Pons (tissue), 1 donor: Measurements from ENCODE around the gene LGALS9C.
"Not testable (repeated sequence)": the region's sequence is repeated elsewhere in the genome, so short reads cannot be mapped to it uniquely, and the experiment has no call there.

Experiments
- DNase-seq: peaks from one replicate; pipeline ENCODE4 v3.0.0-alpha.2; 2016; ENCODE audit warnings: low spot score

The LGALS9C gene

DNA sequence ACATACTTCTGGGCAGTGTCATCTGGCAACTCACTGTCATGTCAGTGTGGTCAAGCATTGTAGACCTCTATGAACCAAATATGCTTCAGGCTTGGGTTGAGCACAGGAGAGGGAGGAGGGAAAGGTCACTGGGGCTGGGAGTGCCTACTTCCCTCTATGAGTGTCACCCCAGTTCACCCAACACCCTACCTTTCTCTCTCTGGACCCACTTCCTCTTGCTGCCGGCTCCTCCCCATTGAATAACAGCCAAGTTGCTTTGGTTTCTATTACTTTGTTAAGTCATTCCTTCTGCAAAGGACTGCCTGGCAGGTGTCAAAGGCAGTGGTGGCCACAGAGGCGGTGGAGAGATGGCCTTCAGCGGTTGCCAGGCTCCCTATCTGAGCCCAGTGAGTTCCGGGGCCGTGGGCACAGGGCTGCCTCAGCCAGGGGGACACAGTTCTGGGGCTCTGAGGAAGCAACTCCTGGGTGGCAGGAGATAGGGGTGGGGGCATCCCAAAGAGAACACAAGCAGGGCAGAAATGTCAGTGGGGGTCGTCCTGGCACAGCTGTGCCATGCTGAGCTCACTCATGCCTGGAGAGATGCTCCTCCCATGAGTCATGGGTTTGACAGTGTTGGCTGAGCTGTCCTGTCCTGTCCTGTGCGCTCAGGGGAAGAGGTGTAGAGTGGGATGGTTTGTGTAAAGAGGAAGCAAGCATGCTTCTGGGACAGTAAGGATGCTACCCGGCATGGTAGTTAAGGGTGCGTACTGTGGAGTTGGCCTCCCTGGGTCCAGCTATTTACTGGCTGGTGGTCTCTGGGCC lies at the start of gene LGALS9C:
Gene LGALS9C (plus strand): TSS at position 282 of the 801 bp plus-strand sequence. CDS start 66 bp downstream, at position 348.
- DNase-seq = not testable (repeated sequence)

DNA sequence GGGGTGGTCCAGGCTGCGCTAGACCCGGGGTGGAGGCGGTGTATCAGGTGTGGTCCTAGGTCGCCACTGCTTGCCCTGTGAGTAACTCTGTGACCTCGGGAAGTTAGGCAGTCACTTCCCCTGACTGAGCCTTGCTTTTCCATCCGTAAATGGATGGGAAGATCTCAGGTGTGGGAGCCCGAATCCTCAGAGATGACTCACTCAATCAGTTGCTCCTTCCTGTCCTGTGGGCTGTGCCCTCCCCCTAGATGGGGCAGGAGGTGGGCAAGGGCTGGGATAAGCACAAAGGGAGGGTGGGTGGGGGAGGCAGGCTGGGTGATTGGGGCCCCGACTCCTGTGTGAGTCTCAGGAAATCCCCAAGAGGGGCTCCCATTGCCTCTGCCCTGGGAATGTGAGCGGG lies 44.4 kb upstream of the LGALS9C start:
- DNase-seq = not testable (repeated sequence)

DNA sequence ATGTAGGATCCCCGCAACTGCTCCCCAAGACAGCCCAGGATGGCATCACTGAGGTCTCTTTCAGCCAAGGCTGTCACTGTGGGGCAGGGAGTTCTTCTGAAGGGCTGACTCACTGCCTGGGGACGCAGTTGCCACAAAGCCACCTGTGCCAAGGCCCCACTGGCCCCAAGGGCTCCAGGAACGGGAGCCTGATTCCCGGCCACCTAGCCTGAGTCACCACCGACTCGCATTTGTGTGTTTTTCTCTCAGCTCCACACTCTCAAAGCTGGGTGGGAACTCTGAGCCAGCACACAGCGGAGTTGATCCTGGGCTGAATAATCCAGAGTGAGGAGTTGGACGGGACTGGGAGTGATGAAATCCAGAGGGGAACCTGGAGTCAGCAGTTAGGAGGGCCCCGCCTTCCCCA lies 37.1 kb upstream of the LGALS9C start:
- DNase-seq = not testable (repeated sequence)

- not testable (repeated sequence) for DNase-seq
These were observed 34.5 kb upstream of the LGALS9C start for GRCh38 chr17:18442093-18442492.

GRCh38 chr17:18442532-18442931 lies 34.1 kb upstream of the LGALS9C start:
- not testable (repeated sequence) for DNase-seq

DNA sequence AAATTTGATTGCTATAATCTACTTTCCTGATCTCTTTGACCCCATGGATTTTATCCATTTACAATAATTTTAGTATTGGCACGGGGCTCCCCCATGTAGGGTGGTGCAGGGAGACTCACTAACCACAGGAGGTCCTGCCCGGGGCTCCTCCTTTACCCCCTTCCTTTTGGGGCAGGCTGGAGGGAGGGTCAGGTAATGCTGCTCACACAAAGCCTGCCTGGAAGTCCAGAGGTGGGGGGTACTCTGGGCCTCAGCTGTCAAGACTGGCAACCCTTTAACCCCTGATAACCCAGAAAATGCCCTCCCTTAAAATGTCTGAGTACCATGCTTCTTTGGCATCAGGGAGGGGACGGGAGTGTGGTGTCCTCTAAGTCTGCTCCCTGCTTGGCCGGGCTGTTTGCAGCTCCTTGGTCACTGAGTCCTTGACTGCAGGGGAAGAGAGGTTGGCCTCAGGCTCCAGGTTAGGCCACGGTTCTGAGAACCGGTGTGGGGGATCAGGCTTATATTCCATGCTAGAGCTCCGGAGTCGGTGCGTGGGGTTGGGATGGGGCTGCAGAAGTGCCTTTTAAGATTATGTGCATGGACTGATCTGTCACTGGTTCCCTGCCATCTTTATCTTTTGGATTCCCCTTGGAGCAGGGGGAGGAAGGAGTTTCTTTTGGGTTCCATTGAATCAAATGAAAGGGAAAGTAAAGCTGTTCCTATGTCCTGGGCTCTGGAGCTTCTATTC lies 28.9 kb upstream of the LGALS9C start:
- not testable (repeated sequence) for DNase-seq

- not testable (repeated sequence) for DNase-seq
These were observed 28.3 kb upstream of the LGALS9C start for GRCh38 chr17:18448311-18448710.

DNA sequence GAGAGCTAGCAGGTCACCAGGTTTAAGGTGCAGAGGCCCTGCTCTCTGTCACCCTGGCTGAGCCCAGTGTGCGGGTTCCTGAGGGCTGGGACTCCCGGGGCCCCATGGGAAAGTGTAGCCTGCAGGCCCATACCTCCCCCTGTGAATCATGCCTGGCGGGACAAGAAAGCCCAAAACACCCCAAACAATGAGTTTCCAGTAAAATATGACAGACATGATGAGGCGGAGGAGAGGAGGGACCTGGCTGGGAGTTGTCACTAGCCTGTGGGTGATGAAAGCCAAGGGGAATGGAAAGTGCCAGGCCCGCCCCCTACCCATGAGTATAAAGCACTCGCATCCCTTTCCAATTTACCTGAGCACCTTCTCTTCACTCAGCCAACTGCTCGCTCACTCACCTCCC lies 26.8 kb upstream of the LGALS9C start:
- DNase-seq = not testable (repeated sequence)

DNA sequence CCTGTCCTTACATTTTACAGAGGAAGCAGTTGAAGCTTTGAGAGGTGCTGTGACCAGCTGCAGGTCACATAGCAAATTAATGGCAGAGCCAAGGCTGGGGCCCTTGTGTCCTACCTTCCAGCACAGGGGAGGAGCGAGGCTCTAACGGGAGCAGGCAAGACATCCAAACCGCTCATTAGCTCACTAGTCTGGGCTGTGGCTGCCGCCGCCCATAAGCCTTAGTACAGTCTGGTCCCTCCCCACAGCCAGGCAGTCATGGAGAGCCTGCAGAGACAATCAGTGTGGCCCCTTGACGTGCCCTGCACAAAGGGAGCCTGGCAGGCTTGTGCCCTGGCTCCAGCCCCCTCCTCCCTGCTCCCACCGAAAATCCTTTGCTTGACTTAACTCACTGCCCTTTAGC lies 25.6 kb upstream of the LGALS9C start:
- DNase-seq = not testable (repeated sequence)

DNA sequence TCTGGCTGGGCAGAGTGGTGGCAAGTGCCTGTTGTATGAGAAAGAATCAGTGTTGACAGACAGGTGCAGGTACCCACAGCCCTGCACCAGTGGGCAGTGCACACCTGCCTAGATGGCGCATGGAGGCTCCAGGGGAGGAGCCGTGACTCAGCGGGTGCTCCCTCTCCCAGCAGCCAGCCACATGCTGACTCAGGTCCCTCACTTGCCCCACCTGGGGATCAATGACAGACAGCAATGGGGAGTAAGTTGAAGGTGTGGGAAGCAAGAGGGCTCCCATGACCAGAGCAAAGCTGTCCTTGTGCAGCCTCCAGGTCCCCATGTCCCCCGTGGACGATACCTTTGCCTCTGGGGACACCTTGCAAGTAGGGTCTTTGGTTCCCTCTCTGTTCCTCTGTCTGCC lies 24.6 kb upstream of the LGALS9C start:
- not testable (repeated sequence) for DNase-seq

DNA sequence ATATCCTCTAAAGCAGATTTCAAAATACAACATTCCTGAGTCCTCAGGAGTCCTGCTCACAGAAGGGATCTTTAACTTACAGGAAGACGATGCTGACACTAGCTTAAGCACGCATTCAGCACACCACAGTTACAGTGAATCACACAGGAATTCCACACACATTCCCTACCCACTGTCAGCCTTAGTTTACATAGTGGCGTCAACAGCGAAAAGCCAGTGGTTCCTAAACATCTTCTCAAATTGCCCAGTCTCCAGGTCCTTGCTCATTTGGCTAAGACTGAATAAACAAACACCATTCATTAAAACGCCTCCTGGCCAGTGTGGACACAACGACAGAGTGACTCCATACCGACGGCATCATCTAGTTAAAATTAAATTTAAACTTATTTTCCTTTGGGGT lies 17.6 kb upstream of the LGALS9C start:
- not testable (repeated sequence) for DNase-seq

- DNase-seq = not testable (repeated sequence)
These were observed 12.6 kb upstream of the LGALS9C start for GRCh38 chr17:18463831-18464502.

- not testable (repeated sequence) for DNase-seq
These were observed 10.2 kb upstream of the LGALS9C start for GRCh38 chr17:18466250-18466983.

DNA sequence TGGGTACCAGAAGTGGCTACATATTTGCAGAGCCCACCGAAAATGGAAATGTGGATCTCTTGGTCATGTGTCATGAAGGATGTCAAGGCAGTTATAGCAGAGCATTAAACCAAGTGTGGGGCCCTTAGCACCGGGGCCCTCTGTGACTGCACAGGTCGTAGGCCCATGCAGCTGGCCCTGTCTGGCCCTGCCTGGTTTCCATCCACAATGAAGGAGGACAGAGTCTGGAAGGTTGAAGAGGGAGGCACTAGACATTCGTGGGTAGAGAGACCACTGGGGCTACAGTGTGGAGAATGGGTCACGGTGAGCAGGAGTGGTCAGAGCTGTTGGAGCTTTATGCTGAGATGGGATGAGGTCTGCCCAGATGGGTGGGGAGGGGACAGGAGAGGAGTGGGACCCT lies 9.6 kb upstream of the LGALS9C start:
- not testable (repeated sequence) for DNase-seq

DNA sequence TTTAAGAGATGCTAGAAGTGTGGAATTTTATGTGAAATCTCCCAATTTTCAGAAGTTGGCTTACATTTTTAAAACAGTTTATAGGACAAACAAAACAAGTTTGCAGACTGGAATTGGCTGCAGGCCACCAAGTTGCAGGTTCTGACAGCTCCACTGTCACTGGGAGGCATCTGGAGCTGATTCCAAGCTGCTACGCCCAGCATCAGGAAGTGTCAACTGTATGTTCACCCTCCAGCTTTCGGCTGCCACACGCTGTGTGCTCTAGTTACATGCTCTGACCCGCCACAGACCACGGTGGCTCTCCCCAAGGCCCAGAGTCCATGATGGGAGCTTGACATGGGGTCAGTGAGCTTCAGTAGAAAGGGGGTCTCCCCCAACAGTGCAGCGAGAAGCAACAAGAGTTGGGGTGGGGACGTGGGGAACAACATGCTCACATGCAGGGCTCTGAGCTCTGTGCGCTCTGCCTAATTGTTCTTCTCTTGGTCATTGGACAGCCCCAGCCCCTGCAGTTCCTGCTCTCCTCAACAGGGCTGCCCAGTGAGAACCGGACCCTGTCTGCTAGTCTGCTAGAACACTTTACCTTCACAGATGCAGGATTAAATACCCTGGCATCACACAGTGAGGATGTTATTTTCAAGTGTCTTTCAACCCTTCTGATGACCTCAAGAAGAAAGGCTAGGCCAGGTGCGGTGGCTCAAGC lies 8.0 kb upstream of the LGALS9C start:
- not testable (repeated sequence) for DNase-seq

- not testable (repeated sequence) for DNase-seq
These were observed 6.8 kb upstream of the LGALS9C start for GRCh38 chr17:18469837-18470236.

DNA sequence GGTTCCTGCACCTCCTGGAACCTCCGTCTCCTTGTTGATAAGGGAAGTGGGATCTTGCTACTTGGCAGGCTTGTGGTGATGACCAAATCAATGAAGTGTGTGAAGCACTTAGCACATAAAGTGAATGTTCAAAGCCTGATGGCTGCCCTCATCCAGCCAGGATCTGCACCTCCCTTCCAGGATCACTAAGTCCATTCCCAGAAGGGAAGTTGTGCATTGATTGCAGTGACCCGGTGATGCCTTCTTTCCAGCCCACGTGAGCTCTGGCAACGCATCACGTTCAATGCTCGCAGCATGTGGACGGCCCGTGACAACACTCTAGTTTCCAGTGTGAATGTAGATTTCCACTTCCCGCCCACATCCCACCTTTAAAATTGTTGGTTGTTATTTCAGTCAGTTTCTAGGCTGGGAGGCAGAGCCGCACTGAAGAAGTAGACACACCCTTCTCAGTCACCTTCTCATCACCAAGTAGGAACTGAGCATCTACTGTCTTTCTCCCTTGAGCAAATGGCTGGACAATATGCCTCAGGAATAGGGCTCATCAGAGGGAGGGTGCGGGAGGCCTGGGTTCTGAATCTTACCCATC lies 6.2 kb upstream of the LGALS9C start:
- DNase-seq = not testable (repeated sequence)

DNA sequence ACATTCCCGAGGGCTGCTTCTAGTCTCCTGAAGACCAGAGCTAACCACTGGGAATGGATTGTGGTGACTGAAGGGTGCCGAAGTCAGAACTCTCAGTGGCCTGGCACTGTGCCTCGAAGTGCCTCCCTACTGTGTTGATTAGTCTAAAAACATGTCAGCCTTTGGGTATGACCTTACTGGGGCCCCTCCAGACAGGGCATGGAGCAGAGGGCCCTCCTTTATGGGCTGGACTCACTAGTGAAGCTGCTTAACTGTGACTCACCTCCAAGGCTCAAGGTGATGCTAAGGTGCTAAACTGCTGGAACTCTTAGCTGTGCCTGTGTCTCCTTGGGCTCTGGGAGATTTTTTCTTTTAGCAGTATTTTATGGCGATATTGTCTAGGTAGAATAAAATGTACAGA lies 2.6 kb upstream of the LGALS9C start:
- not testable (repeated sequence) for DNase-seq

GRCh38 chr17:18474754-18475153 lies 1.8 kb upstream of the LGALS9C start:
- DNase-seq = not testable (repeated sequence)

- not testable (repeated sequence) for DNase-seq
These were observed 778 bp downstream of the LGALS9C start for GRCh38 chr17:18477367-18477766.

DNA sequence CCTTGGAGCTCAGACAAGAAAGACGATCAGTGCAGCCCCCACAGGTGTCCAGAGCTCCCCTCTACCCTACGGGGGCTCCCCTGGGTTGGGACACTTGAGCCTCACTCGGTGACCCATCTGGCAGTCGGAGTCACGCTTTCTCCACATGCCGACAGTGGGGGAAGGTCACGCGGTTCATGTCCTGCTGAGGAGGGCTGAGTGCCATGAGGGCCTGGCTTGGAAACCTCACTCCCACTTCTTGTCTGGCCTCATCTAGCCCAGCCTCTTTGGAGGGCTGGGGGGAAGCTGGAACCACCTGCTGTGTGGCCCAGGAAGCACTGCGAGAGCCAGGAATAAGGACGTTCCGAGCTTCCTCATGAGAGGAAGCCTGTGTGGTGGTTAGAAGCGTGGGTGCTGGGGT lies 1.8 kb downstream of the LGALS9C start:
- DNase-seq = not testable (repeated sequence)
